GM12878 (cell line): ENCODE results near the gene AQP7. TPM values are rescaled to one million over a fixed set of nuclear protein-coding genes. Genes with fewer than 3 reads are reported as not detected.

Experiments used
- ATAC-seq: fragments of 200-7000 bp; cut with Tn5 transposase; 3 replicates; pipeline ENCODE4 v1.9.1; 2020; ENCODE audit warnings: mild to moderate bottlenecking, moderate library complexity
- BruUV-seq: library from RNA; stranded (reverse); fragments of 400-500 nt; replicated peaks from 2 replicates; lab custom pipeline; 2021; lab: Mats Ljungman, UMichigan
- CTCF ChIA-PET: fragments of 300-600 bp; sonication (Branson Sonifier 250); formaldehyde crosslinking; extraction: SDS; loops from one replicate; lab custom pipeline; 2021; ENCODE audit warnings: inconsistent platforms; lab: Yijun Ruan, JAX
- POLR2A ChIA-PET: fragments of 350-600 bp; formaldehyde crosslinking; extraction: SDS; loops from one replicate; lab custom pipeline; 2021; ENCODE audit warnings: inconsistent platforms; lab: Charles Lee
- RAD21 ChIA-PET: fragments of 300-600 bp; sonication (Branson Sonifier 250); formaldehyde crosslinking; loops from one replicate; lab custom pipeline; 2023; ENCODE audit warnings: antibody characterized with exemption; ENCODE audit not compliant: unreplicated experiment; lab: Charles Lee
- SMC1A ChIA-PET: fragments of 300-600 bp; sonication (Branson Sonifier 250); formaldehyde crosslinking; loops from one replicate; lab custom pipeline; 2023; ENCODE audit not compliant: unreplicated experiment, uncharacterized antibody; lab: Charles Lee
- DNase-seq: peaks from one replicate; pipeline ENCODE4 v3.0.0-alpha.2; 2011; ENCODE audit warnings: low read depth, low spot score
- FAIRE-seq: peaks from 3 replicates; lab custom pipeline; 2011; peaks lifted over from hg19 to GRCh38; lab: Jason Lieb, UNC
- H2AFZ ChIP-seq: 2 replicates; pipeline ENCODE4 v1.6.0; 2011; ENCODE audit warnings: low read depth, low read length, control low read depth; ENCODE audit not compliant: control insufficient read depth
- H3K27ac ChIP-seq: 2 replicates; pipeline ENCODE4 v1.5.1; 2011; ENCODE audit warnings: control low read depth; ENCODE audit not compliant: control insufficient read depth, insufficient read depth
- H3K27me3 ChIP-seq, 2 experiments: replicated peaks in 1 of 2; 2 replicates each; pipeline versions ENCODE4 v1.6.0 to v1.6.1; 2011; ENCODE audit warnings: low read length in 1 of 2; ENCODE audit not compliant: control insufficient read depth in 2 of 2, insufficient read depth in 2 of 2
- H3K36me3 ChIP-seq, 2 experiments: 2 replicates each; pipeline ENCODE4 v1.5.1; 2011; ENCODE audit warnings: low read length in 1 of 2; ENCODE audit not compliant: control insufficient read depth in 2 of 2, insufficient read depth in 2 of 2
- H3K4me1 ChIP-seq: 2 replicates; pipeline ENCODE4 v1.6.1; 2011; ENCODE audit warnings: mild to moderate bottlenecking, low read length, moderate library complexity, mixed read lengths; ENCODE audit not compliant: control insufficient read depth, insufficient read depth
- H3K4me2 ChIP-seq: 2 replicates; pipeline ENCODE4 v1.6.0; 2011; ENCODE audit warnings: control low read depth; ENCODE audit not compliant: control insufficient read depth, insufficient read depth
- H3K4me3 ChIP-seq: fragments of 200-600 bp; sonication (generic); 2 replicates; pipeline ENCODE4 v1.5.1; 2016
- H3K79me2 ChIP-seq: 2 replicates; pipeline ENCODE4 v1.6.0; 2011; ENCODE audit warnings: low read length; ENCODE audit not compliant: control insufficient read depth, insufficient read depth
- H3K9ac ChIP-seq: 2 replicates; pipeline ENCODE4 v1.8.0; 2011; ENCODE audit warnings: low read length, control low read depth, mixed read lengths; ENCODE audit not compliant: control insufficient read depth, insufficient read depth
- H3K9me3 ChIP-seq: replicated peaks from 3 replicates; pipeline ENCODE4 v1.5.1; 2011; ENCODE audit warnings: mild to moderate bottlenecking, low read length; ENCODE audit not compliant: control insufficient read depth, insufficient read depth
- H4K20me1 ChIP-seq: 2 replicates; pipeline ENCODE4 v1.6.0; 2011; ENCODE audit not compliant: control insufficient read depth, insufficient read depth
- BHLHE40 ChIP-seq, 2 experiments: fragments of 450-650 bp in 1 of 2; IDR thresholded peaks; 2 replicates each; pipeline ENCODE4 v1.6.1; 2011 to 2017; ENCODE audit warnings: low read depth in 2 of 2, borderline replicate concordance in 1 of 2, improper control_type of control experiment in 1 of 2, low read length in 1 of 2, mild to moderate bottlenecking in 1 of 2
- CEBPB ChIP-seq, 2 experiments: fragments of 150-350 bp in 1 of 2; IDR thresholded peaks; 2 replicates each; pipeline ENCODE4 v1.6.1; 2012 to 2014; ENCODE audit warnings: low read depth in 2 of 2, low read length in 2 of 2, borderline replicate concordance in 1 of 2, inconsistent platforms in 1 of 2
- GATAD2B ChIP-seq: fragments of 450-650 bp; conservative IDR thresholded peaks from 2 replicates; pipeline ENCODE4 v1.6.1; 2017; ENCODE audit warnings: low read depth, mild to moderate bottlenecking, moderate library complexity
- JUND ChIP-seq: IDR thresholded peaks from 2 replicates; pipeline ENCODE4 v1.6.1; 2012; ENCODE audit warnings: low read depth, mild to moderate bottlenecking, low read length, improper control_type of control experiment, moderate library complexity
- NFYA ChIP-seq: IDR thresholded peaks from 2 replicates; pipeline ENCODE4 v1.6.1; 2011; ENCODE audit warnings: low read depth, mild to moderate bottlenecking, low read length, improper control_type of control experiment, borderline replicate concordance
- PAX5 ChIP-seq: IDR thresholded peaks from 2 replicates; pipeline ENCODE4 v1.6.1; 2011; ENCODE audit warnings: low read depth, low read length, borderline replicate concordance
- POLR2AphosphoS2 ChIP-seq: IDR thresholded peaks from 2 replicates; pipeline ENCODE4 v1.6.1; 2011; ENCODE audit warnings: low read depth, mild to moderate bottlenecking, low read length, improper control_type of control experiment, moderate library complexity
- SMAD5 ChIP-seq: IDR thresholded peaks from 2 replicates; pipeline ENCODE4 v1.6.1; 2016; ENCODE audit warnings: antibody characterized with exemption, low read depth
- WGBS: methylation state at CpG from one replicate; pipeline ENCODE4 v1.1.6; 2016; ENCODE audit warnings: low lambda C conversion rate; ENCODE audit not compliant: insufficient replicate concordance, insufficient coverage; ENCODE audit errors: missing lambda C conversion rate; 5-methylcytosine and 5-hydroxymethylcytosine counted together
- in situ Hi-C: fragments of 300-500 bp; cut with MboI; formaldehyde crosslinking; loops from 9 replicates; pipeline ENCODE4 v1.14.3; 2018; ENCODE audit warnings: mixed read lengths
- intact Hi-C: fragments of 100-400 bp; cut with micrococcal nuclease; formaldehyde crosslinking; loops from one replicate; pipeline ENCODE4 v1.14.2; 2022; ENCODE audit not compliant: unreplicated experiment
- polyA plus RNA-seq, 11 experiments: library from polyadenylated mRNA; depleted of rRNA in 4 of 11; unstranded in 6 of 11; stranded (reverse) in 5 of 11; fragments of >200 nt; fragmentation: Nextera tagmentation in 4 of 11; fragmentation: Illumina TruSeq in 1 of 11; extraction: Ambion mirVana in 4 of 11; extraction: Trizol in 1 of 11; gene quantifications; 1 replicate in 1 of 11; 2 replicates in 10 of 11; pipeline versions ENCODE4 v1.2.1 to v1.2.3, GENCODE V29; 2011 to 2016; ENCODE audit warnings: inconsistent platforms in 2 of 11, missing spikeins in 2 of 11, low read depth in 1 of 11
- total RNA-seq, 4 experiments: library from RNA; depleted of rRNA in 3 of 4; stranded (reverse); fragments of >200 nt in 3 of 4; fragmentation: Illumina TruSeq in 1 of 4; extraction: Trizol in 1 of 4; gene quantifications; 2 replicates each; pipeline versions ENCODE4 v1.2.1 to v1.2.3, GENCODE V29; 2013 to 2021
- TF ChIP-seq, protein P1 (sequence below): fragments of 450-650 bp; formaldehyde crosslinking; IDR thresholded peaks from 2 replicates; pipeline ENCODE4 v1.5.0; 2022; ENCODE audit warnings: mild to moderate bottlenecking, missing genetic modification characterization
- TF ChIP-seq, protein P2 (sequence below): fragments of 450-650 bp; IDR thresholded peaks from 2 replicates; pipeline ENCODE4 v1.6.1; 2017; ENCODE audit warnings: mild to moderate bottlenecking, moderate library complexity

The AQP7 gene
- total and polyA plus RNA-seq, 10 of the 15 experiments (the other 5 are each of a cell fraction or from before 2014, with no cell fraction given) = 0.04 to 0.18 (median 0.04) TPM; not detected in 7

DNA sequence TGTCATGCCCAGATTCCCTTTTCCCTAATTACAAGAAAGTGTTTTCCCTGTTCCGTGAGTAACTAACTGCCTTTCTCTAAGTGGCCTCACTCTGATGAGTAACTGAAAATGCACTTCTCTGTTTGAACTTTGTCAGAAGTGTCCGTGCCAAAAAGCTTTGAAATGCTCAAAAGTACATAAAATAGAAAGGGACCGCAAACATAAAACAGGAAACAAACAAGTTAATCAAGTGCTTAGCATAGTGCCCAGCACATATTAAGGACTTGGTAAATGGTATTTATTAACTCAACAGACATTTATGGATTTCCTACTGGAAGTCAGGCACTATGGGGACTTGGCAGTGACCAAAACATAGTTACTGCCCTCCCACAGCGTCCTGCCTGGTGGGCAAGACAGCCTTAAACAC, 22.8 kb upstream of the AQP7 start:
- intact Hi-C loops = no loop called here
- SMC1A ChIA-PET = no interaction called here
- H3K4me3 ChIP-seq = no peak overlapping the region
- no peaks in the 10 kb centered on the region for H3K27me3 ChIP-seq
- no peaks in the 10 kb centered on the region for H3K4me1 ChIP-seq
- no peaks in the 10 kb centered on the region for H4K20me1 ChIP-seq
- no peak overlapping the region for H3K9ac ChIP-seq
- no peak for ATAC-seq
- no peaks in the 10 kb centered on the region for H3K79me2 ChIP-seq
- H3K36me3 ChIP-seq = no peaks in the 10 kb centered on the region
- no peaks in the 10 kb centered on the region for H3K9me3 ChIP-seq
- DNase-seq = no peak
- RAD21 ChIA-PET = no interaction called here
- no peak overlapping the region for H2AFZ ChIP-seq
- TF ChIP-seq POLR2AphosphoS2 (no peak), SMAD5 (no peak), GATAD2B (no peak), NFYA (no peak), CEBPB (IDR thresholded peaks at IDR 0.05; ENCODE audit: borderline replicate concordance in 1 of 2, low read depth in 2 of 2, low read length in 2 of 2) (no peak), BHLHE40 (IDR thresholded peaks at IDR 0.05; ENCODE audit: borderline replicate concordance in 1 of 2, low read depth in 2 of 2, low read length in 1 of 2) (no peak), JUND (no peak), PAX5 (no peak)
- TF ChIP-seq, protein P1, sequence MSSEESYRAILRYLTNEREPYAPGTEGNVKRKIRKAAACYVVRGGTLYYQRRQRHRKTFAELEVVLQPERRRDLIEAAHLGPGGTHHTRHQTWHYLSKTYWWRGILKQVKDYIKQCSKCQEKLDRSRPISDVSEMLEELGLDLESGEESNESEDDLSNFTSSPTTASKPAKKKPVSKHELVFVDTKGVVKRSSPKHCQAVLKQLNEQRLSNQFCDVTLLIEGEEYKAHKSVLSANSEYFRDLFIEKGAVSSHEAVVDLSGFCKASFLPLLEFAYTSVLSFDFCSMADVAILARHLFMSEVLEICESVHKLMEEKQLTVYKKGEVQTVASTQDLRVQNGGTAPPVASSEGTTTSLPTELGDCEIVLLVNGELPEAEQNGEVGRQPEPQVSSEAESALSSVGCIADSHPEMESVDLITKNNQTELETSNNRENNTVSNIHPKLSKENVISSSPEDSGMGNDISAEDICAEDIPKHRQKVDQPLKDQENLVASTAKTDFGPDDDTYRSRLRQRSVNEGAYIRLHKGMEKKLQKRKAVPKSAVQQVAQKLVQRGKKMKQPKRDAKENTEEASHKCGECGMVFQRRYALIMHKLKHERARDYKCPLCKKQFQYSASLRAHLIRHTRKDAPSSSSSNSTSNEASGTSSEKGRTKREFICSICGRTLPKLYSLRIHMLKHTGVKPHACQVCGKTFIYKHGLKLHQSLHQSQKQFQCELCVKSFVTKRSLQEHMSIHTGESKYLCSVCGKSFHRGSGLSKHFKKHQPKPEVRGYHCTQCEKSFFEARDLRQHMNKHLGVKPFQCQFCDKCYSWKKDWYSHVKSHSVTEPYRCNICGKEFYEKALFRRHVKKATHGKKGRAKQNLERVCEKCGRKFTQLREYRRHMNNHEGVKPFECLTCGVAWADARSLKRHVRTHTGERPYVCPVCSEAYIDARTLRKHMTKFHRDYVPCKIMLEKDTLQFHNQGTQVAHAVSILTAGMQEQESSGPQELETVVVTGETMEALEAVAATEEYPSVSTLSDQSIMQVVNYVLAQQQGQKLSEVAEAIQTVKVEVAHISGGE (CRISPR knock-in tag) = no peak
- TF ChIP-seq, protein P2, sequence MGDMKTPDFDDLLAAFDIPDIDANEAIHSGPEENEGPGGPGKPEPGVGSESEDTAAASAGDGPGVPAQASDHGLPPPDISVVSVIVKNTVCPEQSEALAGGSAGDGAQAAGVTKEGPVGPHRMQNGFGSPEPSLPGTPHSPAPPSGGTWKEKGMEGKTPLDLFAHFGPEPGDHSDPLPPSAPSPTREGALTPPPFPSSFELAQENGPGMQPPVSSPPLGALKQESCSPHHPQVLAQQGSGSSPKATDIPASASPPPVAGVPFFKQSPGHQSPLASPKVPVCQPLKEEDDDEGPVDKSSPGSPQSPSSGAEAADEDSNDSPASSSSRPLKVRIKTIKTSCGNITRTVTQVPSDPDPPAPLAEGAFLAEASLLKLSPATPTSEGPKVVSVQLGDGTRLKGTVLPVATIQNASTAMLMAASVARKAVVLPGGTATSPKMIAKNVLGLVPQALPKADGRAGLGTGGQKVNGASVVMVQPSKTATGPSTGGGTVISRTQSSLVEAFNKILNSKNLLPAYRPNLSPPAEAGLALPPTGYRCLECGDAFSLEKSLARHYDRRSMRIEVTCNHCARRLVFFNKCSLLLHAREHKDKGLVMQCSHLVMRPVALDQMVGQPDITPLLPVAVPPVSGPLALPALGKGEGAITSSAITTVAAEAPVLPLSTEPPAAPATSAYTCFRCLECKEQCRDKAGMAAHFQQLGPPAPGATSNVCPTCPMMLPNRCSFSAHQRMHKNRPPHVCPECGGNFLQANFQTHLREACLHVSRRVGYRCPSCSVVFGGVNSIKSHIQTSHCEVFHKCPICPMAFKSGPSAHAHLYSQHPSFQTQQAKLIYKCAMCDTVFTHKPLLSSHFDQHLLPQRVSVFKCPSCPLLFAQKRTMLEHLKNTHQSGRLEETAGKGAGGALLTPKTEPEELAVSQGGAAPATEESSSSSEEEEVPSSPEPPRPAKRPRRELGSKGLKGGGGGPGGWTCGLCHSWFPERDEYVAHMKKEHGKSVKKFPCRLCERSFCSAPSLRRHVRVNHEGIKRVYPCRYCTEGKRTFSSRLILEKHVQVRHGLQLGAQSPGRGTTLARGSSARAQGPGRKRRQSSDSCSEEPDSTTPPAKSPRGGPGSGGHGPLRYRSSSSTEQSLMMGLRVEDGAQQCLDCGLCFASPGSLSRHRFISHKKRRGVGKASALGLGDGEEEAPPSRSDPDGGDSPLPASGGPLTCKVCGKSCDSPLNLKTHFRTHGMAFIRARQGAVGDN = no peak
- TF ChIP-seq, all 136 proteins: peak for 0
- FAIRE-seq = no peak
- CTCF ChIA-PET = interaction anchor here (1.4 kb wide), 1 partner anchor 41 kb away, joined by 3 read pairs; no protein-coding TSS in a partner anchor
- H3K4me2 ChIP-seq = no peak overlapping the region
- in situ Hi-C loops = no loop called here
- 60% methylated on average over 4 of the region's 4 CpGs for WGBS
- no peak overlapping the region for H3K27ac ChIP-seq
- BruUV-seq = no TSS peak
- POLR2A ChIA-PET = no interaction called here
